DLD1 (cell line): ENCODE data around the gene TAF6L.
"Not testable (repeated sequence)": the region's sequence is repeated elsewhere in the genome, so short reads cannot be mapped to it uniquely, and the experiment has no call there.

Experiments
- in situ Hi-C: cut with HindIII; loops from 2 replicates; pipeline ENCODE4 v1.10.0; 2017; ENCODE audit warnings: low sequenced_read_pairs

TAF6L gene

GRCh38 chr11:62805076-62805892 lies 34.1 kb downstream of the TAF6L start, which contains the start of gene NXF1:
Gene NXF1 (minus strand): TSS chr11:62805440. CDS start chr11:62805356, 84 bp downstream.
- in situ Hi-C loops: no loop called here

- in situ Hi-C loops: no loop called here
These were observed 34.8 kb downstream of the TAF6L start for GRCh38 chr11:62805961-62806441.

- in situ Hi-C loops: no loop called here
These were observed 35.5 kb downstream of the TAF6L start for GRCh38 chr11:62806611-62807121.

GRCh38 chr11:62810748-62811147 lies 39.6 kb downstream of the TAF6L start:
- in situ Hi-C loops: no loop called here

- in situ Hi-C loops: no loop called here
These were observed 40.5 kb downstream of the TAF6L start for GRCh38 chr11:62811659-62812058.

GRCh38 chr11:62816557-62816956 lies 45.4 kb downstream of the TAF6L start:
- in situ Hi-C loops: no loop called here

GRCh38 chr11:62817129-62817528 lies 45.9 kb downstream of the TAF6L start:
- in situ Hi-C loops: no loop called here

GRCh38 chr11:62823677-62824076 lies 52.5 kb downstream of the TAF6L start:
- in situ Hi-C loops: no loop called here

- in situ Hi-C loops: not testable (repeated sequence)
These were observed 56.9 kb downstream of the TAF6L start for GRCh38 chr11:62828130-62828529.

- in situ Hi-C loops: no loop called here
These were observed 59.8 kb downstream of the TAF6L start for GRCh38 chr11:62830904-62831519.

- in situ Hi-C loops: no loop called here
These were observed 60.5 kb downstream of the TAF6L start, which contains the start of gene STX5 for GRCh38 chr11:62831520-62832335. Gene STX5 (minus strand): TSS chr11:62832051. CDS start chr11:62831243, 808 bp downstream.

GRCh38 chr11:62832336-62833234 lies 61.4 kb downstream of the TAF6L start, which contains the start of gene TEX54:
Gene TEX54 (minus strand): TSS chr11:62832841.
- in situ Hi-C loops: no loop called here

- in situ Hi-C loops: no loop called here
These were observed 64.1 kb downstream of the TAF6L start for GRCh38 chr11:62835336-62835735.
